ENCODE data around the gene ITGB1BP2. TPM values are rescaled to one million over a fixed set of nuclear protein-coding genes. Genes with fewer than 3 reads are reported as not detected.
"Not testable (repeated sequence)": the region's sequence is repeated elsewhere in the genome, so short reads cannot be mapped to it uniquely, and the experiment has no call there.

The ITGB1BP2 gene
- total RNA-seq, 1 experiment from 2014 or later: 1.4 TPM

- CTCF ChIA-PET: no interaction called here
These were observed 24.8 kb downstream of the ITGB1BP2 start for GRCh38 chrX:71326394-71326793.

GRCh38 chrX:71349151-71349665 is 47.7 kb downstream of the ITGB1BP2 start:
- BruUV-seq (replicated peaks); intact Hi-C loops (cut with micrococcal nuclease); H3K4me1 Mint-ChIP-seq (ENCODE audit: insufficient read depth, unreplicated experiment); H3K4me3 Mint-ChIP-seq (ENCODE audit: unreplicated experiment); CTCF ChIA-PET; H3K27ac Mint-ChIP-seq (ENCODE audit: low read depth, unreplicated experiment); DNase-seq (ENCODE audit: unreplicated experiment); H3K36me3 Mint-ChIP-seq (ENCODE audit: insufficient read depth, unreplicated experiment); H3K27me3 Mint-ChIP-seq (ENCODE audit: insufficient read depth, unreplicated experiment); H3K9me3 Mint-ChIP-seq (ENCODE audit: unreplicated experiment); POLR2A ChIA-PET: not testable (repeated sequence)

More at GRCh38 chrX:71326394-71326793, 24.8 kb downstream of the ITGB1BP2 start:
- no peak for TF ChIP-seq CTCF (IDR thresholded peaks at IDR 0.05; ENCODE audit: unreplicated experiment)
- Mint-ChIP-seq H3K27me3 (ENCODE audit: insufficient read depth, unreplicated experiment) (no peaks in the 10 kb centered on the region), H3K27ac (ENCODE audit: low read depth, unreplicated experiment) (no peak overlapping the region), H3K4me1 (ENCODE audit: insufficient read depth, unreplicated experiment) (no peaks in the 10 kb centered on the region), H3K36me3 (ENCODE audit: insufficient read depth, unreplicated experiment) (no peaks in the 10 kb centered on the region), H3K4me3 (ENCODE audit: unreplicated experiment) (no peak overlapping the region), H3K9me3 (ENCODE audit: unreplicated experiment) (no peaks in the 10 kb centered on the region)
- no TSS peak for BruUV-seq (replicated peaks)
- POLR2A ChIA-PET: no interaction called here
- DNase-seq (ENCODE audit: unreplicated experiment): no peak
- intact Hi-C loops (cut with micrococcal nuclease): no loop called here

GRCh38 chrX:71349867-71350266 is 48.3 kb downstream of the ITGB1BP2 start:
- DNase-seq (ENCODE audit: unreplicated experiment); POLR2A ChIA-PET; H3K27ac Mint-ChIP-seq (ENCODE audit: low read depth, unreplicated experiment); H3K4me1 Mint-ChIP-seq (ENCODE audit: insufficient read depth, unreplicated experiment); CTCF ChIA-PET; H3K27me3 Mint-ChIP-seq (ENCODE audit: insufficient read depth, unreplicated experiment); BruUV-seq (replicated peaks); intact Hi-C loops (cut with micrococcal nuclease); H3K36me3 Mint-ChIP-seq (ENCODE audit: insufficient read depth, unreplicated experiment); H3K9me3 Mint-ChIP-seq (ENCODE audit: unreplicated experiment); H3K4me3 Mint-ChIP-seq (ENCODE audit: unreplicated experiment): not testable (repeated sequence)

- intact Hi-C loops (cut with micrococcal nuclease); H3K4me1 Mint-ChIP-seq (ENCODE audit: insufficient read depth, unreplicated experiment); CTCF ChIA-PET; H3K27ac Mint-ChIP-seq (ENCODE audit: low read depth, unreplicated experiment); H3K36me3 Mint-ChIP-seq (ENCODE audit: insufficient read depth, unreplicated experiment); H3K9me3 Mint-ChIP-seq (ENCODE audit: unreplicated experiment); DNase-seq (ENCODE audit: unreplicated experiment); BruUV-seq (replicated peaks); H3K27me3 Mint-ChIP-seq (ENCODE audit: insufficient read depth, unreplicated experiment); H3K4me3 Mint-ChIP-seq (ENCODE audit: unreplicated experiment): not testable (repeated sequence)
- POLR2A ChIA-PET: interaction anchor here (1.1 kb wide), 1 partner anchor 13 kb away, joined by 6 read pairs; the partner anchor contains the start of gene TAF1
These were observed 50.9 kb downstream of the ITGB1BP2 start for GRCh38 chrX:71352439-71352838.

Other genes with a start within 250 kb of the ITGB1BP2 start
- gene SNX12, start 233.4 kb upstream of the ITGB1BP2 start, total RNA-seq (2022): 67.0 and 81.3 TPM in 2 replicates
- 6.4 and 7.7 TPM in 2 replicates for gene FOXO4, start 205.9 kb upstream of the ITGB1BP2 start, total RNA-seq (2022)
- not detected in 2 replicates for gene CXorf65, start 195.0 kb upstream of the ITGB1BP2 start, total RNA-seq (2022)
- 1.5 TPM in 1 of 2 replicates, not detected in the other for gene IL2RG, start 190.2 kb upstream of the ITGB1BP2 start, total RNA-seq (2022)
- gene MED12, start 183.2 kb upstream of the ITGB1BP2 start, total RNA-seq (2022): 36.6 and 39.4 TPM in 2 replicates
- gene NLGN3, start 156.9 kb upstream of the ITGB1BP2 start, total RNA-seq (2022): 0.42 and 0.44 TPM in 2 replicates
- gene GJB1, start 78.5 kb upstream of the ITGB1BP2 start, total RNA-seq (2022): not detected in 2 replicates
- gene ZMYM3, start 47.6 kb upstream of the ITGB1BP2 start, total RNA-seq (2022): 7.9 and 8.4 TPM in 2 replicates
- 255 and 292 TPM in 2 replicates for gene NONO, start 18.1 kb upstream of the ITGB1BP2 start, total RNA-seq (2022)
- gene TAF1, start 64.6 kb downstream of the ITGB1BP2 start, total RNA-seq (2022): 31.9 and 34.9 TPM in 2 replicates
- gene OGT, start 231.4 kb downstream of the ITGB1BP2 start, total RNA-seq (2022): 282 and 300 TPM in 2 replicates